T-cell (primary cell): ENCODE results near the gene SLC24A3. TPM values are rescaled to one million over a fixed set of nuclear protein-coding genes. Genes with fewer than 3 reads are reported as not detected.
"Not testable (repeated sequence)": the region's sequence is repeated elsewhere in the genome, so short reads cannot be mapped to it uniquely, and the experiment has no call there.

ENCODE experiments used
- ATAC-seq, 4 experiments: fragments of 200-7000 bp in 3 of 4; fragments of 150-1000 bp in 1 of 4; cut with Tn5 transposase; replicated peaks in 1 of 4; 1 replicate in 3 of 4; 2 replicates in 1 of 4; pipeline ENCODE4 v1.10.0; 2021; ENCODE audit warnings: moderate library complexity in 3 of 4, mild to moderate bottlenecking in 2 of 4, moderate number of reproducible peaks in 1 of 4
- CTCF ChIA-PET, 2 donors: fragments of 300-600 bp; sonication (Branson Sonifier 250); formaldehyde crosslinking; loops; one replicate each; lab custom pipeline; 2022; ENCODE audit warnings: antibody characterized with exemption in 2 of 2; lab: Charles Lee
- POLR2A ChIA-PET, 2 donors: fragments of 300-600 bp; sonication (Branson Sonifier 250); formaldehyde crosslinking; loops; one replicate each; lab custom pipeline; 2022; ENCODE audit warnings: antibody characterized with exemption in 2 of 2; lab: Charles Lee
- DNase-seq, 35 experiments: peaks; one replicate each; pipeline versions ENCODE4 v3.0.0 to v3.0.0-alpha.2; 2013 to 2023
- H3K27ac ChIP-seq: one replicate; pipeline ENCODE4 v1.5.1; 2013; ENCODE audit warnings: low read length
- H3K27me3 ChIP-seq, 2 experiments: replicated peaks in 1 of 2; 1 replicate in 1 of 2; 2 replicates in 1 of 2; pipeline versions ENCODE4 v1.6.1 to v1.7.0; 2013; ENCODE audit warnings: low read length in 1 of 2, mixed read lengths in 1 of 2; ENCODE audit not compliant: control insufficient read depth in 2 of 2, insufficient read depth in 2 of 2; ENCODE audit errors: extremely low read depth in 1 of 2
- H3K36me3 ChIP-seq, 2 donors: 1 replicate in 1 of 2; 2 replicates in 1 of 2; pipeline versions ENCODE4 v1.6.1 to v1.7.0; 2013; ENCODE audit warnings: low read length in 1 of 2; ENCODE audit not compliant: control insufficient read depth in 2 of 2, insufficient read depth in 1 of 2; ENCODE audit errors: extremely low read depth in 1 of 2
- H3K4me1 ChIP-seq, 2 experiments: 1 replicate in 1 of 2; 2 replicates in 1 of 2; pipeline versions ENCODE4 v1.6.1 to v1.7.0; 2013; ENCODE audit warnings: low read length in 2 of 2, mixed read lengths in 1 of 2; ENCODE audit not compliant: insufficient read depth in 2 of 2, control insufficient read depth in 1 of 2; ENCODE audit errors: extremely low read depth in 1 of 2
- H3K4me3 ChIP-seq, 2 donors: 1 replicate in 1 of 2; 2 replicates in 1 of 2; pipeline versions ENCODE4 v1.5.1 to v1.7.0; 2013; ENCODE audit warnings: mild to moderate bottlenecking in 2 of 2, low read length in 1 of 2, moderate library complexity in 1 of 2; ENCODE audit not compliant: control insufficient read depth in 1 of 2; ENCODE audit errors: extremely low read depth in 1 of 2
- H3K9me3 ChIP-seq: 2 replicates; pipeline ENCODE4 v1.7.0; 2013
- H3K27ac Mint-ChIP-seq, 2 donors: one replicate each; pipeline ENCODE4 v1.8.0; 2020 to 2021; ENCODE audit warnings: mild to moderate bottlenecking in 2 of 2, mixed read lengths in 2 of 2
- H3K27me3 Mint-ChIP-seq, 2 donors: one replicate each; pipeline ENCODE4 v1.8.0; 2021 to 2022; ENCODE audit warnings: mixed read lengths in 2 of 2
- H3K36me3 Mint-ChIP-seq: one replicate; pipeline ENCODE4 v1.8.0; 2021; ENCODE audit warnings: mixed read lengths
- H3K4me1 Mint-ChIP-seq, 3 donors: one replicate each; pipeline ENCODE4 v1.8.0; 2020 to 2022; ENCODE audit warnings: mixed read lengths in 3 of 3, mild to moderate bottlenecking in 1 of 3
- H3K4me3 Mint-ChIP-seq, 3 donors: one replicate each; pipeline ENCODE4 v1.8.0; 2020 to 2022; ENCODE audit warnings: mild to moderate bottlenecking in 3 of 3, mixed read lengths in 3 of 3, moderate library complexity in 3 of 3
- H3K9me3 Mint-ChIP-seq, 3 donors: one replicate each; pipeline ENCODE4 v1.8.0; 2020 to 2022; ENCODE audit warnings: mixed read lengths in 3 of 3
- WGBS: methylation state at CpG from one replicate; pipeline ENCODE4 v1.1.5; 2013; ENCODE audit warnings: missing lambda C conversion rate; ENCODE audit not compliant: insufficient coverage; 5-methylcytosine and 5-hydroxymethylcytosine counted together
- total RNA-seq, 35 experiments: library from RNA in 6 of 35; stranded (reverse) in 6 of 35; fragments of 120-200 nt in 1 of 35; gene quantifications; one replicate each; pipeline versions ENCODE4 v1.2.1 to v1.2.4 and lab custom pipeline; 2013 to 2026

SLC24A3 gene
- total RNA-seq, 5 donors from 2014 or later (not counting 1 experiment from before 2014, with no cell fraction given): 0.06 to 0.25 (median 0.12) TPM

DNA sequence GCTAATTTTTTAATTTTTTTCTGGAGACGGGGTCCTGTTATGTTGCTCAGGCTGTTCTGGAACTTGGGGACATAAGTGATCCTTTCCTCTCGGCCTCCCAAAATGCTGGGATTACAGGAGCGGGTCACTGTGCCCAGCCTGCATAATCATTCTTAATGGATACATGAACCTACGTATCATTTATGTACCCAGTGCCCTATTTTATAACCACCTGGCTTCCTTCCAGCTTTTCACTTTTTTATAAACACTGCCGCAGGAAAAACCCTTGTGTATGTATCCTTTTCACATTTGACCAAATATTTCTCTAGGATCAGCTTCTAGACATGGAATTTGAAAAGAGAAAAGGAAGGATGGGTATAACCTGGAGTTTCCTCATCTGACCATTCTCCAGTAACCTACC, 460.1 kb downstream of the SLC24A3 start:
- ATAC-seq (no peak), DNase-seq (no peak)
- Mint-ChIP-seq H3K27ac (no peak overlapping the region), H3K4me3 (no peak overlapping the region), H3K9me3 (no peaks in the 10 kb centered on the region), H3K4me1 (no peaks in the 10 kb centered on the region), H3K36me3 (no peaks in the 10 kb centered on the region), H3K27me3 (peaks cover 3 to 9% of the 10 kb centered on the region in 2 donors)
- Histone ChIP-seq H3K27ac (no peak overlapping the region), H3K27me3 (peaks cover 0 to 5% of the 10 kb centered on the region in 2 experiments), H3K4me1 (no peaks in the 10 kb centered on the region), H3K36me3 (no peaks in the 10 kb centered on the region), H3K4me3 (no peak overlapping the region), H3K9me3 (no peaks in the 10 kb centered on the region)
- ChIA-PET POLR2A (no interaction called here), CTCF (no interaction called here)
- WGBS: 83% methylated on average over 3 of the region's 5 CpGs

DNA sequence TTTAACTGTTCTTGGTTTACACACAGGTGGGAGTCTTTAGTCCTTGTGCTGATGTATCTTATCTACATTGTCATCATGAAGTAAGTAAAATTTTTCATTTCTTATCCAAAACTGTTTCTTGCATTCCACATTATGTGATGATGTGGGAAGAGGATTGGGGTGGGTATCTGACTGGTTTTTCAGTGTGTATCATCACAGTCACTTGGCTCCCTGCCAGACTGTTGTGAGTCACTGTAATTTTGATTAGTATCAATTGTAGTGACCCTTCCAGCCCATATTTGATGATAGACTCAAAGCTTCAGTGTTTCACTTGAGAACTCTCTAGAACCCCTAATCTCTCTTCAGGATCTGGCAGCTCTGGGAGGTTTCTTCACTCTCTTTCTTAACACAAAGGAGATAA, 461.1 kb downstream of the SLC24A3 start:
- Histone ChIP-seq H3K27ac (no peak overlapping the region), H3K4me1 (no peaks in the 10 kb centered on the region), H3K9me3 (no peaks in the 10 kb centered on the region), H3K36me3 (no peaks in the 10 kb centered on the region), H3K27me3 (peaks cover 0 to 5% of the 10 kb centered on the region in 2 experiments), H3K4me3 (no peak overlapping the region)
- no peak overlapping the region for H3K27ac Mint-ChIP-seq
- ChIA-PET POLR2A (no interaction called here), CTCF (interaction anchor here in 1 of 2 donors (0.6 kb wide), 1 partner anchor 38 kb away, joined by 4 read pairs; no protein-coding TSS in a partner anchor)
- H3K4me3 Mint-ChIP-seq: no peak overlapping the region
- H3K36me3 Mint-ChIP-seq: no peaks in the 10 kb centered on the region
- no peak for DNase-seq
- no peaks in the 10 kb centered on the region for H3K4me1 Mint-ChIP-seq
- H3K9me3 Mint-ChIP-seq: no peaks in the 10 kb centered on the region
- ATAC-seq: no peak
- peaks cover 3 to 9% of the 10 kb centered on the region in 2 donors for H3K27me3 Mint-ChIP-seq

DNA sequence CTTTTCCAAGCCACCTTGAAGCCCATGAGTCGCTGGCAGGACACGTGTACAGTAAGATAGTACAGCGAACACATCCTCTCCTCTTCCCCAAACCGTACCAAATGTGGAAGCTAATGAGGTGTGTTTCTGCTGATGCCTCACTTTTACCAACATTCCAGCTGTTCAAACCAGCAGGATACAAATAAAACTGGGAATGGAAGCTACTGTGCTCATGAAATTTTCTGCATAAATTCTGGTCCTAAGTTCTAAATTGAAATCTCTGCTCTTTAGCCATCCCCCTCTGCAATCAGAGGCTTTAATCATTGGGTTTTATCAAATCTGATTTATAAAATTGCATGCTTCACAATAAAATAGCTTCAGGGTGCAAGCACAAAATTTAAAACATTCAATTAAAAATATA, 463.8 kb downstream of the SLC24A3 start:
- H3K27ac ChIP-seq: no peak overlapping the region
- H3K27ac Mint-ChIP-seq: no peak overlapping the region
- H3K4me3 ChIP-seq: no peak overlapping the region
- no peaks in the 10 kb centered on the region for H3K36me3 ChIP-seq
- no peaks in the 10 kb centered on the region for H3K4me1 Mint-ChIP-seq
- no CpG with 5 or more reads among the region's 4 CpGs for WGBS
- CTCF ChIA-PET: no interaction called here
- no peaks in the 10 kb centered on the region for H3K4me1 ChIP-seq
- ATAC-seq (no peak), DNase-seq (no peak)
- peaks cover 0 to 2% of the 10 kb centered on the region in 2 experiments for H3K27me3 ChIP-seq
- H3K9me3 Mint-ChIP-seq: peaks cover 0 to 10% (median 0%) of the 10 kb centered on the region in 3 donors
- H3K36me3 Mint-ChIP-seq: no peaks in the 10 kb centered on the region
- POLR2A ChIA-PET: interaction anchor here in 1 of 2 donors (0.6 kb wide), 1 partner anchor 26 kb away, joined by 3 read pairs; no protein-coding TSS in a partner anchor
- peaks cover 0 to 1% of the 10 kb centered on the region in 2 donors for H3K27me3 Mint-ChIP-seq
- no peaks in the 10 kb centered on the region for H3K9me3 ChIP-seq
- no peak overlapping the region for H3K4me3 Mint-ChIP-seq

DNA sequence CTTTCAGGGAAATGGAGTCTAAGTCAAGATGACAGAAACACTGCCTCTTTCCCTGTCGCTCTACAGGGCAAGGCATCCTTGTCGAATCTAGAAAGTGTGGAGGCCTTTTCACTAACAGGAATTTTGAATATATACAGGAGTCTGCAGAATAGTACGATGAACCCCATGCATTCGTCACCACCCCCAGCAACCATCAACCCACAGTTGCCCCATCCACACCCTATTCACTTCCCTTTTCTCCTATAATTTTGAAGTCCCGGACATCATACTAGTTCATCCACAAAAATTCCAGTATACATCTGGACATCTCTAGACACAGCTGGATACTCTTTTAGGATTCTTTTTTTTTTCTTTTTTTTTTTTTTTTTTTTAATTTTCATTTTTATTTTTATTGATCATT, 464.9 kb downstream of the SLC24A3 start:
- ChIA-PET CTCF (no interaction called here), POLR2A (no interaction called here)
- Histone ChIP-seq H3K27me3 (peaks cover 0 to 2% of the 10 kb centered on the region in 2 experiments), H3K4me3 (no peak overlapping the region), H3K9me3 (no peaks in the 10 kb centered on the region), H3K4me1 (no peaks in the 10 kb centered on the region), H3K36me3 (no peaks in the 10 kb centered on the region), H3K27ac (no peak overlapping the region)
- H3K36me3 Mint-ChIP-seq: no peaks in the 10 kb centered on the region
- WGBS: 78% methylated on average over 2 of the region's 5 CpGs
- no peaks in the 10 kb centered on the region for H3K4me1 Mint-ChIP-seq
- no peak for ATAC-seq
- peaks cover 0 to 10% (median 0%) of the 10 kb centered on the region in 3 donors for H3K9me3 Mint-ChIP-seq
- DNase-seq: no peak
- no peak overlapping the region for H3K4me3 Mint-ChIP-seq
- no peak overlapping the region for H3K27ac Mint-ChIP-seq
- H3K27me3 Mint-ChIP-seq: no peaks in the 10 kb centered on the region

DNA sequence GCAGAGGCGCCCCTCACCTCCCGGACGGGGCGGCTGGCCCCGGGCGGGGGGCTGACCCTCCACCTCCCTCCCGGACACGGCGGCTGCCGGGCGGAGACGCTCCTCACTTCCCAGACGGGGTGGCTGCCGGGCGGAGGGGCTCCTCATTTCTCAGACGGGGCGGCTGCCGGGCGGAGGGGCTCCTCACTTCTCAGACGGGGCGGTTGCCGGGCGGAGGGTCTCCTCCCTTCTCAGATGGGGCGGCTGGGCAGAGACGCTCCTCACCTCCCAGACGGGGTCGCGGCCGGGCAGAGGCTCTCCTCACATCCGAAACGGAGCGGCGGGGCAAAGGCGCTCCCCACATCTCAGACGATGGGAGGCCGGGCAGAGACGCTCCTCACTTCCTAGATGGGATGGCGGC, 466.1 kb downstream of the SLC24A3 start:
- H3K9me3 Mint-ChIP-seq: peaks cover 0 to 10% (median 0%) of the 10 kb centered on the region in 3 donors
- H3K4me1 ChIP-seq, H3K27me3 ChIP-seq, H3K9me3 ChIP-seq, H3K4me3 ChIP-seq, POLR2A ChIA-PET, H3K4me3 Mint-ChIP-seq, CTCF ChIA-PET, ATAC-seq, DNase-seq, H3K36me3 ChIP-seq, H3K27ac ChIP-seq, H3K36me3 Mint-ChIP-seq, H3K27me3 Mint-ChIP-seq, H3K4me1 Mint-ChIP-seq, H3K27ac Mint-ChIP-seq: not testable (repeated sequence)
- 93% methylated on average over 9 of the region's 38 CpGs for WGBS

DNA sequence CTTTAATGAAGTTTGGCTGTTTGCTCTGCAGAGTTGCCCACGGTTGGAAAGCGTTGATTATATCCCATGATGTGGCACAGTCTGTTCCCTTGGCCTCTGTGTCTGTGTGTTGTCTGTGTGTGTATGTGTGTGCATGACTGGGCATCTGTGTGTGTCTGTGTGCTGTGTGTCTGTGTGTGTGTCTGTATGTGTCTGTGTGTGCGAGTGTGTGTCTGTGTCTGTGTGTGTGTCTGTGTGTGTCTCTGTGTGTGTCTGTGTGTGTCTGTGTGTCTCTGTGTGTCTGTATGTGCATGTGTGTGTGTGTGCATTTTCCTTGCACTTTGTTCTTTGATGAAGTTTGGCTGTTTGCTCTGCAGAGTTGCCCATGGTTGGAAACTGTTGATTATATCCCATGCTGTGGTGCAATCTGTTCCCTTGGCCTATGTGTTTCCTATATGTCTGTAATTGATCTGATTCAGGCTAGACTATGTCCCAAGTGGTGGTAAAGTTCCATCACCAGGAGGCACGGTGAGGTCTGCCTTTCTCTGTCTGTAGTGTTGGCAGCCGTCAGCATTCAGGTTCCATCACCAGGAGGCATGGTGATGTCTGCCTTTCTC, 467.6 kb downstream of the SLC24A3 start:
- Mint-ChIP-seq H3K4me1 (no peaks in the 10 kb centered on the region), H3K27ac (no peak overlapping the region), H3K4me3 (no peak overlapping the region), H3K27me3 (no peaks in the 10 kb centered on the region), H3K36me3 (no peaks in the 10 kb centered on the region), H3K9me3 (peaks cover 0 to 10% (median 0%) of the 10 kb centered on the region in 3 donors)
- H3K27ac ChIP-seq: no peak overlapping the region
- no peak for DNase-seq
- ChIA-PET POLR2A (no interaction called here), CTCF (no interaction called here)
- H3K36me3 ChIP-seq: no peaks in the 10 kb centered on the region
- no peak overlapping the region for H3K4me3 ChIP-seq
- ATAC-seq: no peak
- no peaks in the 10 kb centered on the region for H3K9me3 ChIP-seq
- peaks cover 0 to 2% of the 10 kb centered on the region in 2 experiments for H3K27me3 ChIP-seq
- H3K4me1 ChIP-seq: no peaks in the 10 kb centered on the region
- 78% methylated on average over 4 of the region's 5 CpGs for WGBS
